SIG-M5 (cell line): ENCODE data around the gene NPC1L1.

ENCODE experiments used
- DNase-seq: peaks from one replicate; lab custom pipeline; 2025; lab: John Stamatoyannopoulos, UW

The NPC1L1 gene

GRCh38 chr7:44505595-44505994, 35.5 kb downstream of the NPC1L1 start:
- no peak for DNase-seq

- DNase-seq = no peak
Observed at GRCh38 chr7:44498230-44498954, 42.7 kb downstream of the NPC1L1 start.

GRCh38 chr7:44497155-44498027, 43.7 kb downstream of the NPC1L1 start:
- no peak for DNase-seq

- DNase-seq = no peak
Observed at GRCh38 chr7:44496385-44496784, 44.7 kb downstream of the NPC1L1 start.

GRCh38 chr7:44494960-44495359, 46.2 kb downstream of the NPC1L1 start:
- DNase-seq = no peak

GRCh38 chr7:44491229-44491628, 49.9 kb downstream of the NPC1L1 start:
- DNase-seq = no peak

GRCh38 chr7:44490351-44491200, 50.6 kb downstream of the NPC1L1 start, which contains the start of gene NUDCD3:
TSS of gene NUDCD3 (minus strand) at chr7:44490658. CDS start at chr7:44490600, 58 bp downstream.
- DNase-seq = no peak

- DNase-seq = no peak
Observed at GRCh38 chr7:44489955-44490350, 51.2 kb downstream of the NPC1L1 start.

- DNase-seq = no peak
Observed at GRCh38 chr7:44488955-44489354, 52.2 kb downstream of the NPC1L1 start.

GRCh38 chr7:44486693-44487092, 54.4 kb downstream of the NPC1L1 start:
- no peak for DNase-seq

GRCh38 chr7:44486001-44486400, 55.1 kb downstream of the NPC1L1 start:
- no peak for DNase-seq

- no peak for DNase-seq
Observed at GRCh38 chr7:44484482-44485313, 56.4 kb downstream of the NPC1L1 start.

GRCh38 chr7:44482502-44483485, 58.3 kb downstream of the NPC1L1 start:
- DNase-seq = no peak

GRCh38 chr7:44477938-44478337, 63.2 kb downstream of the NPC1L1 start:
- DNase-seq = no peak

GRCh38 chr7:44477063-44477830, 63.9 kb downstream of the NPC1L1 start:
- no peak for DNase-seq

- no peak for DNase-seq
Observed at GRCh38 chr7:44476313-44476712, 64.8 kb downstream of the NPC1L1 start.

- no peak for DNase-seq
Observed at GRCh38 chr7:44473295-44473694, 67.8 kb downstream of the NPC1L1 start.

GRCh38 chr7:44472843-44473242, 68.3 kb downstream of the NPC1L1 start:
- no peak for DNase-seq

GRCh38 chr7:44471850-44472249, 69.3 kb downstream of the NPC1L1 start:
- no peak for DNase-seq
